Activated naive CD4-positive, alpha-beta T cell treated with anti-CD3 and anti-CD28 coated beads, Interleukin-2, amount 50 U/mL, for 24 hours (primary cell): Measurements from ENCODE around the gene IL4I1.
A peak's percentile ranks its signal among the peaks of the same experiment; 100 is the strongest.

Experiments
- H3K27ac Mint-ChIP-seq: one replicate; pipeline ENCODE4 v1.8.0; 2021; ENCODE audit warnings: mild to moderate bottlenecking, mixed read lengths
- H3K27me3 Mint-ChIP-seq: one replicate; pipeline ENCODE4 v1.8.0; 2021; ENCODE audit warnings: mixed read lengths
- H3K36me3 Mint-ChIP-seq: one replicate; pipeline ENCODE4 v1.8.0; 2021; ENCODE audit warnings: mixed read lengths
- H3K4me1 Mint-ChIP-seq: one replicate; pipeline ENCODE4 v1.8.0; 2021; ENCODE audit warnings: mixed read lengths
- H3K4me3 Mint-ChIP-seq: one replicate; pipeline ENCODE4 v1.8.0; 2021; ENCODE audit warnings: mild to moderate bottlenecking, mixed read lengths
- H3K9me3 Mint-ChIP-seq: one replicate; pipeline ENCODE4 v1.8.0; 2021; ENCODE audit warnings: mixed read lengths

The IL4I1 gene

GRCh38 chr19:49890349-49891311 lies 6.1 kb downstream of the IL4I1 start:
- peak overlapping the region; percentile 65 for H3K27ac Mint-ChIP-seq
- H3K27me3 Mint-ChIP-seq, result no peaks in the 10 kb centered on the region
- no peaks in the 10 kb centered on the region for H3K9me3 Mint-ChIP-seq
- peak overlapping the region; percentile 79 for H3K4me3 Mint-ChIP-seq
- H3K36me3 Mint-ChIP-seq, result no peaks in the 10 kb centered on the region
- peaks cover 3% of the 10 kb centered on the region for H3K4me1 Mint-ChIP-seq

- Mint-ChIP-seq H3K4me3 (peak overlapping the region; percentile 79), H3K9me3 (no peaks in the 10 kb centered on the region), H3K27ac (peak overlapping the region; percentile 65), H3K4me1 (peaks cover 3% of the 10 kb centered on the region), H3K27me3 (no peaks in the 10 kb centered on the region), H3K36me3 (no peaks in the 10 kb centered on the region)
Observed at GRCh38 chr19:49889687-49890348, 6.9 kb downstream of the IL4I1 start.

- H3K27me3 Mint-ChIP-seq, result no peaks in the 10 kb centered on the region
- peak overlapping the region; percentile 3 for H3K4me3 Mint-ChIP-seq
- H3K4me1 Mint-ChIP-seq, result peaks cover 3% of the 10 kb centered on the region
- no peaks in the 10 kb centered on the region for H3K9me3 Mint-ChIP-seq
- H3K27ac Mint-ChIP-seq, result no peak overlapping the region
- peaks cover 2% of the 10 kb centered on the region for H3K36me3 Mint-ChIP-seq
Observed at GRCh38 chr19:49889038-49889686, 7.5 kb downstream of the IL4I1 start.

GRCh38 chr19:49888510-49888824 lies 8.2 kb downstream of the IL4I1 start:
- Mint-ChIP-seq H3K27ac (no peak overlapping the region), H3K27me3 (no peaks in the 10 kb centered on the region), H3K36me3 (peaks cover 2% of the 10 kb centered on the region), H3K9me3 (no peaks in the 10 kb centered on the region), H3K4me3 (no peak overlapping the region), H3K4me1 (peaks cover 3% of the 10 kb centered on the region)

GRCh38 chr19:49887665-49888509 lies 8.8 kb downstream of the IL4I1 start:
- no peak overlapping the region for H3K27ac Mint-ChIP-seq
- no peaks in the 10 kb centered on the region for H3K27me3 Mint-ChIP-seq
- peaks cover 4% of the 10 kb centered on the region for H3K36me3 Mint-ChIP-seq
- no peak overlapping the region for H3K4me3 Mint-ChIP-seq
- H3K4me1 Mint-ChIP-seq, result peaks cover 3% of the 10 kb centered on the region
- no peaks in the 10 kb centered on the region for H3K9me3 Mint-ChIP-seq

- H3K4me1 Mint-ChIP-seq, result peaks cover 3% of the 10 kb centered on the region
- H3K36me3 Mint-ChIP-seq, result peaks cover 4% of the 10 kb centered on the region
- H3K27me3 Mint-ChIP-seq, result no peaks in the 10 kb centered on the region
- no peak overlapping the region for H3K4me3 Mint-ChIP-seq
- no peaks in the 10 kb centered on the region for H3K9me3 Mint-ChIP-seq
- H3K27ac Mint-ChIP-seq, result no peak overlapping the region
Observed at GRCh38 chr19:49887037-49887664, 9.5 kb downstream of the IL4I1 start.

GRCh38 chr19:49884760-49885159 lies 11.9 kb downstream of the IL4I1 start:
- Mint-ChIP-seq H3K4me1 (no peaks in the 10 kb centered on the region), H3K27ac (no peak overlapping the region), H3K4me3 (no peak overlapping the region)

GRCh38 chr19:49884109-49884508 lies 12.6 kb downstream of the IL4I1 start:
- Mint-ChIP-seq H3K4me3 (no peak overlapping the region), H3K27ac (no peak overlapping the region), H3K9me3 (no peaks in the 10 kb centered on the region), H3K4me1 (peaks cover 3% of the 10 kb centered on the region), H3K27me3 (no peaks in the 10 kb centered on the region), H3K36me3 (peaks cover 4% of the 10 kb centered on the region)

More at GRCh38 chr19:49884760-49885159, 11.9 kb downstream of the IL4I1 start:
- peaks cover 4% of the 10 kb centered on the region for H3K36me3 Mint-ChIP-seq
- no peaks in the 10 kb centered on the region for H3K9me3 Mint-ChIP-seq
- H3K27me3 Mint-ChIP-seq, result no peaks in the 10 kb centered on the region

GRCh38 chr19:49883094-49883493 lies 13.6 kb downstream of the IL4I1 start:
- H3K9me3 Mint-ChIP-seq, result no peaks in the 10 kb centered on the region
- peaks cover 4% of the 10 kb centered on the region for H3K36me3 Mint-ChIP-seq
- H3K4me1 Mint-ChIP-seq, result peaks cover 13% of the 10 kb centered on the region
- no peaks in the 10 kb centered on the region for H3K27me3 Mint-ChIP-seq
- no peak overlapping the region for H3K27ac Mint-ChIP-seq
- no peak overlapping the region for H3K4me3 Mint-ChIP-seq

- H3K4me3 Mint-ChIP-seq, result no peak overlapping the region
- peaks cover 4% of the 10 kb centered on the region for H3K36me3 Mint-ChIP-seq
- no peak overlapping the region for H3K27ac Mint-ChIP-seq
- H3K27me3 Mint-ChIP-seq, result no peaks in the 10 kb centered on the region
- H3K9me3 Mint-ChIP-seq, result no peaks in the 10 kb centered on the region
- peaks cover 15% of the 10 kb centered on the region for H3K4me1 Mint-ChIP-seq
Observed at GRCh38 chr19:49882643-49883042, 14.0 kb downstream of the IL4I1 start.

GRCh38 chr19:49881672-49882394 lies 14.9 kb downstream of the IL4I1 start:
- no peak overlapping the region for H3K4me3 Mint-ChIP-seq
- H3K9me3 Mint-ChIP-seq, result no peaks in the 10 kb centered on the region
- no peak overlapping the region for H3K27ac Mint-ChIP-seq
- peaks cover 15% of the 10 kb centered on the region for H3K4me1 Mint-ChIP-seq
- peaks cover 4% of the 10 kb centered on the region for H3K36me3 Mint-ChIP-seq
- H3K27me3 Mint-ChIP-seq, result no peaks in the 10 kb centered on the region

GRCh38 chr19:49881186-49881585 lies 15.5 kb downstream of the IL4I1 start:
- Mint-ChIP-seq H3K4me1 (peaks cover 15% of the 10 kb centered on the region), H3K27ac (no peak overlapping the region), H3K27me3 (no peaks in the 10 kb centered on the region), H3K9me3 (no peaks in the 10 kb centered on the region), H3K36me3 (peaks cover 4% of the 10 kb centered on the region), H3K4me3 (no peak overlapping the region)

GRCh38 chr19:49880162-49880869 lies 16.4 kb downstream of the IL4I1 start:
- Mint-ChIP-seq H3K27me3 (no peaks in the 10 kb centered on the region), H3K4me1 (peaks cover 21% of the 10 kb centered on the region), H3K9me3 (no peaks in the 10 kb centered on the region), H3K27ac (no peak overlapping the region), H3K36me3 (peaks cover 4% of the 10 kb centered on the region), H3K4me3 (no peak overlapping the region)
